ENCODE results near the gene STAT1. TPM values are rescaled to one million over a fixed set of nuclear protein-coding genes. Genes with fewer than 3 reads are reported as not detected.
A peak's percentile ranks its signal among the peaks of the same experiment; 100 is the strongest.

STAT1 gene
- total RNA-seq, 1 experiment from 2014 or later, result 60.7 TPM

GRCh38 chr2:191031256-191031655 lies 17.3 kb upstream of the STAT1 start (continued):
- TF ChIP-seq, protein P1, sequence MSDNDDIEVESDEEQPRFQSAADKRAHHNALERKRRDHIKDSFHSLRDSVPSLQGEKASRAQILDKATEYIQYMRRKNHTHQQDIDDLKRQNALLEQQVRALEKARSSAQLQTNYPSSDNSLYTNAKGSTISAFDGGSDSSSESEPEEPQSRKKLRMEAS (IDR thresholded peaks at IDR 0.05), result no peak
- no peak for TF ChIP-seq EZH2 (IDR thresholded peaks at IDR 0.05)
- no peak for TF ChIP-seq SP1 (IDR thresholded peaks at IDR 0.05; ENCODE audit: low read depth)

- no peak for DNase-seq (ENCODE audit: low read depth, low spot score)
- H3K27me3 ChIP-seq (ENCODE audit: insufficient read depth, low read length), result no peaks in the 10 kb centered on the region
- intact Hi-C loops (cut with micrococcal nuclease), result loop anchor here (2.0 kb wide), 1 partner anchor 250 kb away; no protein-coding TSS in a partner anchor
- H2AFZ ChIP-seq (ENCODE audit: low read depth, low read length, poor library complexity, severe bottlenecking), result peak overlapping the region; percentile 90
- no peak for TF ChIP-seq EGR1 (IDR thresholded peaks at IDR 0.05; ENCODE audit: low read depth)
- TF ChIP-seq POLR2A (IDR thresholded peaks at IDR 0.05; ENCODE audit: borderline replicate concordance, extremely low read depth, insufficient read depth, insufficient read length), result no peak
- TF ChIP-seq CTCF (IDR thresholded peaks at IDR 0.05 in 2 of 3, conservative IDR thresholded peaks at IDR 0.05 in 1 of 3; ENCODE audit: borderline replicate concordance in 1 of 3, insufficient read depth in 1 of 3, low read depth in 2 of 3, low read length in 2 of 3), result peak; percentile 61 to 76 (median 75)
- TF ChIP-seq CEBPB (IDR thresholded peaks at IDR 0.05; ENCODE audit: low read depth), result no peak
- 0 out of 2 replicates have a peak, but pooled peaks have one; percentile 31 for TF ChIP-seq CBX3 (IDR thresholded peaks at IDR 0.05; ENCODE audit: low read depth)
- peak; percentile 76 for TF ChIP-seq RAD21 (IDR thresholded peaks at IDR 0.05; ENCODE audit: low read depth)
- POLR2A ChIA-PET, result no interaction called here
- no peaks in the 10 kb centered on the region for H4K20me1 ChIP-seq (ENCODE audit: insufficient read depth)
- peaks cover 0 to 9% of the 10 kb centered on the region in 2 experiments; a peak in 1 of 4 replicates for H3K4me1 ChIP-seq (ENCODE audit: control insufficient read depth in 1 of 2, insufficient read depth in 2 of 2, low read length in 2 of 2)
- no peaks in the 10 kb centered on the region for H3K36me3 ChIP-seq (ENCODE audit: control insufficient read depth in 1 of 2, insufficient read depth in 2 of 2, low read length in 2 of 2)
- no peak overlapping the region for H3K4me3 ChIP-seq (replicated peaks in 1 of 2; ENCODE audit: low read depth in 1 of 2, low read length in 2 of 2)
- peak; percentile 96 for ATAC-seq
- no peaks in the 10 kb centered on the region for H3K79me2 ChIP-seq (ENCODE audit: insufficient read depth, low read length)
- no TSS peak for BruUV-seq (replicated peaks)
- no peak overlapping the region for H3K27ac ChIP-seq (ENCODE audit: low read depth, low read length)
- CTCF ChIA-PET, result no interaction called here
- H3K9ac ChIP-seq (ENCODE audit: low read length), result no peak overlapping the region
- RAD21 ChIA-PET (ENCODE audit: low non-redundant PET in 1 of 2, low total read pairs in 2 of 2, uncharacterized antibody in 2 of 2, unreplicated experiment in 2 of 2), result no interaction called here
- no peaks in the 10 kb centered on the region for H3K9me3 ChIP-seq (ENCODE audit: control insufficient read depth in 1 of 2, insufficient read depth in 1 of 2, low read depth in 1 of 2, low read length in 2 of 2)
- H3K4me2 ChIP-seq (ENCODE audit: low read length), result peak overlapping the region; percentile 50
- no peaks in the 10 kb centered on the region for H3K9me2 ChIP-seq (ENCODE audit: insufficient read depth)
These were observed 16.7 kb upstream of the STAT1 start for GRCh38 chr2:191030521-191031154.

All from HCT116 (cell line).